Retinal pigment epithelial cell (primary cell): ENCODE measurements around the gene TCF23.

Experiments
- DNase-seq: peaks from one replicate; pipeline ENCODE4 v3.0.0-alpha.2; 2010; ENCODE audit warnings: low read depth
- H3K4me3 ChIP-seq: 2 replicates; pipeline ENCODE4 v1.5.1; 2011; ENCODE audit warnings: mild to moderate bottlenecking, low read length, control low read depth, moderate library complexity
- CTCF ChIP-seq: conservative IDR thresholded peaks from 2 replicates; pipeline ENCODE4 v1.5.1; 2011; ENCODE audit warnings: low read depth, low read length, control low read depth, inconsistent platforms

Gene TCF23

DNA sequence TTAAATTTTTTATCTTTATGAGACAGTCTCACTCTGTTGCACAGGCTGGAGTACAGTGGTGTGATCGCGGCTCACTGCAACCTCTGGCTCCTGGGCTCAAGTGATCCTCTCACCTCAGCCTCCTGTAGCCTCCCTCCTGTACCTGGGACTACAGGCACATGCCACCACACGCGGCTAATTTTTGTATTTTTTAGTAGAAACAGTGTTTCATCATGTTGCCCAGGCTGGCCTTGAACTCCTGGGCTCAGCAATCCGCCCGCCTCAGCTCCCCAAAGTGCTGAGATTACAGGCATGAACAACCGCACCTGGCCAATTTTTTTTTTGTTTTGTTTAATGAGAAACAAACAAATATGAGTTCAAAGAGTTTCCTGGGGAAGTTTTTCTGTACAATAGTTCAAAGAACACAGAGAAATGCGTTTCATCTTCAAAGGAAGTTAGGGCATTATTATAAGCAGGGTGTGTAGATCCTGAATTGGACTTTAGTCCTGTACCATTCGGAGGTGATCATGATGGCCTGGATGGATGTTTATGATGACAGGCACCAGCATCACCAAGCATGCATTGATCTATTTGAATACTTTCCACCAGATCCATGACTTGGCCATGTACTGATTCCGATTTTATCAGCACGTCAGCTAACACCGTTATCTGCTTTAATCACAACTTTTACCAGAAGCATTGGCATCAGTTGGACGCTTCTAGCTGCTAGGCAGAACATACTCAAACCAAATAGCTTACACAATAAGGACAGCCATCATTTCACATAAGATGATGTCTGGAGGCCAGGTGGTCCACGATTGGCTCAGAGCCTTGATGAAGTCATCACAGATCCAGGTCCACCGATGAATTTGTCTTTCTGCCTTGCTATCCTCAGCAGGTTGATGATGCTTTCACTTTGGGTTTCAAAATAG, 28.9 kb downstream of the TCF23 start:
- DNase-seq, result no peak
- H3K4me3 ChIP-seq, result no peak overlapping the region
- TF ChIP-seq CTCF, result no peak

DNA sequence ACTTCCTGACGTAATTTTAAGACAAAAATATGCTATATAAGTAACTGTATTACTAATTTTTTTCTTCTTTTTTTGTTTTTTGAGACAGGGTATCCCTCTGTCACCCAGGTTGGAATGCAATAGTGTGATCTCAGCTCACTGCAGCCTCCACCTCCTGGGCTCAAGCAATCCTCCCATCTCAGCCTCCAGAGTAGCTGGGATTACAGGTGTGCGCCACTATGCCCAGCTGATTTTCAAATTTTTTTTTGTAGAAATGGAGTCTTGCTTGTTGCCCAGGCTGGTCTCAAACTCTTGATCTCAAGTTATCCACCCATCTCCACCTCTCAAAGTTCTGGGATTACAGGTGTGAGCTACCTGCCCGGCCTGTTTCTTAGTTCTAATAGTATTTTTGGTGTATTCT, 29.7 kb downstream of the TCF23 start:
- DNase-seq, result no peak
- TF ChIP-seq CTCF, result no peak
- H3K4me3 ChIP-seq, result no peak overlapping the region

GRCh38 chr2:27179344-27180000, 30.7 kb downstream of the TCF23 start:
- H3K4me3 ChIP-seq, result no peak overlapping the region
- TF ChIP-seq CTCF, result no peak
- DNase-seq, result no peak

GRCh38 chr2:27182346-27182745, 33.5 kb downstream of the TCF23 start:
- no peak for DNase-seq
- no peak overlapping the region for H3K4me3 ChIP-seq
- no peak for TF ChIP-seq CTCF

- DNase-seq, result no peak
Measured at GRCh38 chr2:27184115-27184514, 35.3 kb downstream of the TCF23 start.

GRCh38 chr2:27185331-27186026, 36.7 kb downstream of the TCF23 start:
- H3K4me3 ChIP-seq, result no peak overlapping the region
- TF ChIP-seq CTCF, result no peak
- DNase-seq, result no peak

More at GRCh38 chr2:27184115-27184514, 35.3 kb downstream of the TCF23 start:
- no peak for TF ChIP-seq CTCF
- H3K4me3 ChIP-seq, result no peak overlapping the region
